Omental fat pad (tissue), 4 donors: Measurements from ENCODE around the gene TRERF1. TPM values are rescaled to one million over a fixed set of nuclear protein-coding genes. Genes with fewer than 3 reads are reported as not detected.
A peak's percentile ranks its signal among the peaks of the same experiment; 100 is the strongest.

Source experiments
- ATAC-seq: fragments of 150-250 bp; one replicate; pipeline ENCODE4 v1.9.1; 2016; ENCODE audit warnings: mild to moderate bottlenecking, moderate library complexity; ENCODE audit not compliant: low FRiP score
- DNase-seq: peaks from one replicate; pipeline ENCODE4 v3.0.0-alpha.2; 2019; ENCODE audit warnings: low spot score
- CTCF ChIP-seq, 3 donors: fragments of 450-650 bp; IDR thresholded peaks; one replicate each; pipeline ENCODE4 v1.5.1; 2016 to 2017; ENCODE audit warnings: antibody characterized with exemption in 3 of 3, mild to moderate bottlenecking in 3 of 3, moderate library complexity in 2 of 3
- total RNA-seq, 4 donors: library from RNA; depleted of rRNA; stranded (reverse); fragments of >200 nt; gene quantifications; one replicate each; pipeline ENCODE4 v1.1.0, GENCODE V29; 2016

TRERF1 gene
- total RNA-seq, 4 donors from 2014 or later, result 2.0 to 10.2 (median 2.6) TPM

DNA sequence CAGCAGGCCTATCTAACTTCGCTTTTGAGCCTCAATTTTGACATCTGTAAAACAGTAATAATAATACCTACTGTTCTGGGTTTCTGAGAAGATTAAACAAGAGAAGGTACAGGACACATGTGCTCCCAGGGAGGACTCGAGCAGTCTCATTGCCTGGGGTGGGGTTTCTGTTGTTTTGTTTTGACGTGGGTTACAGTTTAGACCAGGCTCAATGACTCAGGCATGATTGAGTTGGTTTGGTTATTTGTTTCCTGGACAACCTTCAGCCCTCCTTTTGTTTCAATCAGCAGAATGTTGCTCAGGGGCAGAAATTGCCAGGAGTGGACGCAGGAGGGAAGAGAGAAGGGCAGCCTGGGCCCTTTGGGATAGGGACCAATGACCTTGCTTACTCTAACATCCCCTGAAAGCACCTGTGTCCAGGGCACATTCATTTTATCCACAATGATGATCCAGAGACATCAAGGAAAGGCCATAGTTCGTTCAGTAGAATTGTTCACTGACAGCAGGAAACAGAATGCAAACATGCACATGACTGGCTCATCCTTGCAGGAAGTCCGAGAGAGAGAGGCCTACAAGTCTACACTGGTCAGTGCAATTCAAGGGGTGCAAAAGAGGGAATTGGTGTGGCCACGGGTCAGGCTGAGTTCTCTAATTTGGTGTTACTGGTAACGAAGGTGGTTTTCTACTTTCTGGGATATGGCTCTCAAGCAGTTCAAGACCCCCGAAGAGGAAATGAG lies 159.6 kb downstream of the TRERF1 start:
- ATAC-seq, result no peak
- DNase-seq, result no peak
- no peak for TF ChIP-seq CTCF (IDR thresholded peaks at IDR 0.05)

GRCh38 chr6:42287756-42288155 lies 164.0 kb downstream of the TRERF1 start:
- ATAC-seq, result no peak
- TF ChIP-seq CTCF (IDR thresholded peaks at IDR 0.05), result no peak
- DNase-seq, result no peak

- no peak for TF ChIP-seq CTCF (IDR thresholded peaks at IDR 0.05)
- ATAC-seq, result no peak
- DNase-seq, result no peak
These were observed 170.2 kb downstream of the TRERF1 start for GRCh38 chr6:42281570-42281969.

DNA sequence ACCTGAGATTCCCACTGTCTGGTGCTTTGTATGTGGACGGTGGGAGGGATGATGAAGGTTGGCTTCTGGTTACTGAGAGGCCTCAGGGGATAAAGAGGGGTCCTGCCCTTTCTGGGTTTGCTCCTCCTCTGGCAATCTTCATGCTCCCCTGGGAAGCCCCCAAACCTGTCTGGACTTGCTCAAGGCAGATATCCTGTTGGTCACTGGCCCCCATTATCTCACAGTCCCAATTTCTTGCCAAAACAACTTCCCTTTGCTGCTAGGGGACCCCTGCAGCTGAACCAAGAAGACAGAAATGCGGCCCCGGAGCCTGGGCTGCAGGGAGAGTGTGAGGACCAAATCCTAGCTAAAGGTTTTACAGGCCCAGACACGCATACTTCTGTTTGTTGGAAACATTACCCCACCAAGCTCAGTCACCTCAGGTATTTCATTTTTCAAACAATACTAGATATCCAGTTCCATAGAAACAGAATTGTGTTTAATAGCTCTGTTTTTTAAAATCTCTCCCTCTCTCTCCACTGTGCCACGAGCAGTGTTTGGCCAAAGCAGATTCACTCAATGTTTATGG lies 170.7 kb downstream of the TRERF1 start:
- no peak for DNase-seq
- no peak for ATAC-seq

DNA sequence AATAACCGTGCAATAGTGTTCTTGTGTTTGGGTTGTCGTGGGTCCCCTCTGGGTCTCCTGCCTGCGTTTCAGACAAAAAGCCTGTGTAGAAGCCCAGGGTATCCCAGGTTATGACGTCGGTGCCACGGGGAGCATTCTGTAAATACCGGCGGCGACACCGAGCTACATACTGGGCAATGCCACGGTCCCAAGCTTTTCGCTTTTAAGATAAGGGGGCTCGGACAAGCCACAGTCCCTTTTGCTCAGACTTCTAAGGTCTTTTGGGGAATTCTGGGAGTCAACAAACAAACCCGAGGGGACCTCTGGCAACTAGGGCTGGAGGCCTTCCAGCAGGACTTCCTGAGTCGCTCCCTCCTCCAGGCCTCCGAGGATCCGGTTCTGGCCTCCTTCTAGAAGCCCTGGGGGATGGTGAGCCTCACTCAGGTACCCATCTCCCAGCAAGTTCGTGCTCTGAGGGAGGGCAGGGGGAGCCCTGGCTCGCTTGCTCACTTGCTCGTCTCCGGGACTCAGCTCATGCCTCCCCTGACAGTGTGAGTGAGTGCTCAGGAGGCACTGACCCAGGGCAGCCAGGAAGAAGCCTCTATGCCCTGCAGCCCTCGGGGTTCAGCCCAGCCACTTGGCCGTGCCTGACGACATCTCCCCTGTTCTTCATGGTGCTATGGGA lies 171.6 kb downstream of the TRERF1 start:
- DNase-seq (no peak), ATAC-seq (no peak)

More for the DNA sequence above, 170.7 kb downstream of the TRERF1 start:
- no peak for TF ChIP-seq CTCF (IDR thresholded peaks at IDR 0.05)

GRCh38 chr6:42279144-42279781 lies 172.5 kb downstream of the TRERF1 start:
- no peak for TF ChIP-seq CTCF (IDR thresholded peaks at IDR 0.05)
- DNase-seq (no peak), ATAC-seq (peak; percentile 73)

More for the DNA sequence above, 171.6 kb downstream of the TRERF1 start:
- TF ChIP-seq CTCF (IDR thresholded peaks at IDR 0.05), result no peak
